GM21515 (cell line): ENCODE data around the gene ZBTB43.

Experiments
- ATAC-seq: cut with Tn5 transposase; IDR thresholded peaks from one replicate; pipeline ENCODE4 v1.9.1; 2021; ENCODE audit not compliant: unreplicated experiment

The ZBTB43 gene

GRCh38 chr9:126827227-126827626 is 22.4 kb downstream of the ZBTB43 start:
- no peak for ATAC-seq

- ATAC-seq: no peak
Observed at GRCh38 chr9:126829035-126829434, 24.2 kb downstream of the ZBTB43 start.

- ATAC-seq: no peak
Observed at GRCh38 chr9:126830827-126831226, 26.0 kb downstream of the ZBTB43 start.

GRCh38 chr9:126832440-126832839 is 27.6 kb downstream of the ZBTB43 start:
- ATAC-seq: no peak

- ATAC-seq: no peak
Observed at GRCh38 chr9:126833020-126833419, 28.2 kb downstream of the ZBTB43 start.

GRCh38 chr9:126833710-126834345 is 29.0 kb downstream of the ZBTB43 start:
- ATAC-seq: no peak

GRCh38 chr9:126834672-126835071 is 29.8 kb downstream of the ZBTB43 start:
- ATAC-seq: no peak

GRCh38 chr9:126836216-126836615 is 31.4 kb downstream of the ZBTB43 start:
- no peak for ATAC-seq

GRCh38 chr9:126838055-126838811 is 33.4 kb downstream of the ZBTB43 start:
- ATAC-seq: no peak

- ATAC-seq: no peak
Observed at GRCh38 chr9:126838895-126839294, 34.1 kb downstream of the ZBTB43 start.

- ATAC-seq: no peak
Observed at GRCh38 chr9:126839301-126839700, 34.5 kb downstream of the ZBTB43 start.

GRCh38 chr9:126842220-126842842 is 37.5 kb downstream of the ZBTB43 start:
- ATAC-seq: no peak

- ATAC-seq: no peak
Observed at GRCh38 chr9:126842977-126843799, 38.3 kb downstream of the ZBTB43 start.

GRCh38 chr9:126844085-126844484 is 39.2 kb downstream of the ZBTB43 start:
- ATAC-seq: no peak

GRCh38 chr9:126847051-126847450 is 42.2 kb downstream of the ZBTB43 start:
- no peak for ATAC-seq

- ATAC-seq: no peak
Observed at GRCh38 chr9:126849591-126850225, 44.9 kb downstream of the ZBTB43 start.

- ATAC-seq: no peak
Observed at GRCh38 chr9:126851286-126851880, 46.5 kb downstream of the ZBTB43 start.

- no peak for ATAC-seq
Observed at GRCh38 chr9:126852086-126852688, 47.3 kb downstream of the ZBTB43 start.

- no peak for ATAC-seq
Observed at GRCh38 chr9:126853667-126854066, 48.8 kb downstream of the ZBTB43 start.

- ATAC-seq: no peak
Observed at GRCh38 chr9:126854734-126855133, 49.9 kb downstream of the ZBTB43 start.
